Calu3 (cell line): ENCODE measurements around the gene ACTR6. TPM values are rescaled to one million over a fixed set of nuclear protein-coding genes. Genes with fewer than 3 reads are reported as not detected.

Experiments used
- BruUV-seq: library from RNA; stranded (reverse); fragments of 400-500 nt; replicated peaks from 2 replicates; lab custom pipeline; 2021; lab: Mats Ljungman, UMichigan
- CTCF ChIA-PET: fragments of 300-600 bp; sonication (Branson Sonifier 250); formaldehyde crosslinking; loops from one replicate; lab custom pipeline; 2022; ENCODE audit warnings: antibody characterized with exemption; lab: Charles Lee
- DNase-seq: peaks from one replicate; pipeline ENCODE4 v3.0.0; 2022
- H3K27ac Mint-ChIP-seq: one replicate; pipeline ENCODE4 v1.8.0; 2022; ENCODE audit warnings: mixed read lengths; ENCODE audit not compliant: unreplicated experiment
- H3K27me3 Mint-ChIP-seq: one replicate; pipeline ENCODE4 v1.8.0; 2022; ENCODE audit warnings: mixed read lengths; ENCODE audit not compliant: unreplicated experiment
- H3K36me3 Mint-ChIP-seq: one replicate; pipeline ENCODE4 v1.8.0; 2022; ENCODE audit warnings: mild to moderate bottlenecking, moderate library complexity, mixed read lengths; ENCODE audit not compliant: insufficient read depth, unreplicated experiment
- H3K4me1 Mint-ChIP-seq: one replicate; pipeline ENCODE4 v1.8.0; 2022; ENCODE audit warnings: mild to moderate bottlenecking, low read depth, mixed read lengths; ENCODE audit not compliant: unreplicated experiment
- H3K4me3 Mint-ChIP-seq: one replicate; pipeline ENCODE4 v1.8.0; 2022; ENCODE audit warnings: mild to moderate bottlenecking, low read depth, moderate library complexity, mixed read lengths; ENCODE audit not compliant: unreplicated experiment
- H3K9me3 Mint-ChIP-seq: one replicate; pipeline ENCODE4 v1.8.0; 2022; ENCODE audit warnings: low read depth, mixed read lengths; ENCODE audit not compliant: unreplicated experiment
- CTCF ChIP-seq: fragments of 200-600 bp; IDR thresholded peaks from one replicate; pipeline ENCODE4 v1.8.0; 2022; ENCODE audit warnings: antibody characterized with exemption; ENCODE audit not compliant: unreplicated experiment
- intact Hi-C: fragments of 100-400 bp; cut with micrococcal nuclease; formaldehyde crosslinking; loops from one replicate; pipeline ENCODE4 v1.10.0; 2022; ENCODE audit not compliant: unreplicated experiment
- microRNA-seq: library from miRNA; unstranded; fragments of <30 nt; microRNA quantifications from one replicate; pipeline ENCODE4 v1.2.0, GENCODE V29; 2022
- total RNA-seq: library from RNA; stranded (reverse); gene quantifications from 2 replicates; pipeline ENCODE4 v1.2.3, GENCODE V29; 2022

Gene ACTR6
- total RNA-seq, 1 experiment from 2014 or later: 35.2 TPM

- peak overlapping the region; percentile 94 for H3K4me3 Mint-ChIP-seq
- H3K27me3 Mint-ChIP-seq: no peaks in the 10 kb centered on the region
- no TSS peak for BruUV-seq
- DNase-seq: no peak
- H3K4me1 Mint-ChIP-seq: peaks cover 22% of the 10 kb centered on the region
- H3K27ac Mint-ChIP-seq: peak overlapping the region; percentile 48
- intact Hi-C loops: no loop called here
- H3K9me3 Mint-ChIP-seq: no peaks in the 10 kb centered on the region
- CTCF ChIA-PET: interaction anchor here (3.4 kb wide), 1 partner anchor 34 kb away, joined by 22 read pairs; no protein-coding TSS in a partner anchor
- H3K36me3 Mint-ChIP-seq: peaks cover 30% of the 10 kb centered on the region
- TF ChIP-seq CTCF: no peak
Measured at GRCh38 chr12:100268835-100269564, 68.4 kb downstream of the ACTR6 start.

GRCh38 chr12:100273782-100274181 lies 73.2 kb downstream of the ACTR6 start:
- Mint-ChIP-seq H3K27me3 (no peaks in the 10 kb centered on the region), H3K4me3 (no peak overlapping the region), H3K36me3 (peaks cover 4% of the 10 kb centered on the region), H3K9me3 (no peaks in the 10 kb centered on the region), H3K4me1 (peaks cover 18% of the 10 kb centered on the region), H3K27ac (no peak overlapping the region)
- no peak for TF ChIP-seq CTCF
- no TSS peak for BruUV-seq
- CTCF ChIA-PET: interaction anchor here (0.5 kb wide), 1 partner anchor 1621 kb away, joined by 4 read pairs; no protein-coding TSS in a partner anchor
- DNase-seq: no peak
- intact Hi-C loops: no loop called here

Small RNA genes within 50 kb of the gene (microRNA-seq; reads per million reads assigned to microRNA genes)
- gene MIR1827: not detected

Other genes with a start within 250 kb of the ACTR6 start
- gene ANKS1B, start 215.9 kb upstream of the ACTR6 start, total RNA-seq: 1.5 and 1.7 TPM in 2 replicates
- gene BLTP3B, start 57.9 kb upstream of the ACTR6 start, total RNA-seq: 15.8 and 19.1 TPM in 2 replicates
- 1.9 and 3.7 TPM in 2 replicates for gene DEPDC4, start 66.3 kb downstream of the ACTR6 start, total RNA-seq
- 59.9 and 63.4 TPM in 2 replicates for gene SCYL2, start 66.4 kb downstream of the ACTR6 start, total RNA-seq
- not detected in 2 replicates for gene SLC17A8, start 156.3 kb downstream of the ACTR6 start, total RNA-seq